Ishikawa (cell line): ENCODE results near the gene KDM2B.
"Not testable (repeated sequence)": the region's sequence is repeated elsewhere in the genome, so short reads cannot be mapped to it uniquely, and the experiment has no call there.

Experiments used
- CEBPB ChIP-seq: IDR thresholded peaks from 2 replicates; pipeline ENCODE4 v1.6.1; 2012
- EP300 ChIP-seq: IDR thresholded peaks from 2 replicates; pipeline ENCODE4 v1.6.1; 2012; ENCODE audit warnings: borderline replicate concordance
- RAD21 ChIP-seq: IDR thresholded peaks from 2 replicates; pipeline ENCODE4 v1.6.1; 2012; ENCODE audit warnings: low read depth
- REST ChIP-seq: IDR thresholded peaks from 2 replicates; pipeline ENCODE4 v1.6.1; 2012; ENCODE audit warnings: low read depth, mild to moderate bottlenecking
- TAF1 ChIP-seq: IDR thresholded peaks from 2 replicates; pipeline ENCODE4 v1.6.1; 2012; ENCODE audit warnings: low read depth, mild to moderate bottlenecking
- USF1 ChIP-seq: IDR thresholded peaks from 2 replicates; pipeline ENCODE4 v1.6.1; 2012

GRCh38 chr12:121484564-121484963 lies 96.3 kb downstream of the KDM2B start:
- TF ChIP-seq USF1, REST, RAD21, TAF1, EP300: not testable (repeated sequence)
- peak; percentile 36; the same call in 1 of the 2 replicates for TF ChIP-seq CEBPB
